ENCODE data around the gene ROBO3.

Gene ROBO3

DNA sequence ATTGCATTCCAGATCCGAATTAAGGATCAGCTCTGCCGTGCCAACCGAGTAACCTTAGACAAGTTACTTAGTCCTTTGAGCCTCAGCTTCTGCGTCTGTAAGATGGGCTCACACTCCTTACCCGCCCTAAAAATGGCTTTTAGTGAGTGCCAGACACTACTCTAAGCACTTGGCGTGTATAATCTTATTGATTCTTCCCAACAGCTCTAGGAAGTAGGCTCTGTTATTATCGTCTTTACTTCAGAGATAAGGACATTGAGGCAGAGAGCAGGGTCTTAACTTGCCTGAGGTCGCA, 21.7 kb upstream of the ROBO3 start:
- H3K9ac ChIP-seq (ENCODE audit: low read length), result no peak overlapping the region
- H4K12ac ChIP-seq (ENCODE audit: low read depth, low read length), result no peak overlapping the region
- no peak overlapping the region for H3K23ac ChIP-seq (ENCODE audit: low read length)
- DNase-seq, result no peak
- no peak overlapping the region for H3K14ac ChIP-seq (ENCODE audit: low read length)
- no peak overlapping the region for H3K18ac ChIP-seq (ENCODE audit: low read length)
- peaks cover 4 to 7% of the 10 kb centered on the region in 2 experiments for H3K4me1 ChIP-seq (ENCODE audit: control insufficient read depth in 1 of 2, insufficient read depth in 2 of 2, low read length in 2 of 2)
- H3K79me1 ChIP-seq (ENCODE audit: low read length), result no peaks in the 10 kb centered on the region
- H3K4me3 ChIP-seq (ENCODE audit: low read depth, low read length), result no peak overlapping the region
- H2AFZ ChIP-seq (ENCODE audit: insufficient read depth, low read length, poor library complexity), result no peak overlapping the region
- H3K36me3 ChIP-seq (ENCODE audit: control insufficient read depth in 1 of 2, insufficient read depth in 2 of 2, low read length in 2 of 2), result no peaks in the 10 kb centered on the region
- H3K27ac ChIP-seq (ENCODE audit: low read depth, low read length), result no peak overlapping the region
- WGBS (ENCODE audit: extremely low coverage, insufficient coverage, insufficient read length), result no CpG with 5 or more reads among the region's 8 CpGs
- H3K27me3 ChIP-seq (ENCODE audit: insufficient read depth, low read length), result peaks cover 75% of the 10 kb centered on the region
- no peak overlapping the region for H3K4ac ChIP-seq (ENCODE audit: low read depth, low read length)
- H2BK5ac ChIP-seq (ENCODE audit: low read depth, low read length, poor library complexity), result no peak overlapping the region
- H4K91ac ChIP-seq (ENCODE audit: low read depth, low read length), result no peak overlapping the region
- H3K9me3 ChIP-seq (ENCODE audit: insufficient read depth, low read depth, low read length), result peaks cover 6% of the 10 kb centered on the region
- no peak overlapping the region for H3K4me2 ChIP-seq (ENCODE audit: low read length)
- no peaks in the 10 kb centered on the region for H3K79me2 ChIP-seq (ENCODE audit: control insufficient read depth, insufficient read depth, low read length, poor library complexity)
- no peak overlapping the region for H2BK120ac ChIP-seq (ENCODE audit: insufficient read depth, low read length, poor library complexity)
- H4K8ac ChIP-seq (ENCODE audit: low read depth, low read length), result no peak overlapping the region
- H2AK5ac ChIP-seq (ENCODE audit: low read length), result no peak overlapping the region
- H2BK12ac ChIP-seq (ENCODE audit: low read length), result no peak overlapping the region

DNA sequence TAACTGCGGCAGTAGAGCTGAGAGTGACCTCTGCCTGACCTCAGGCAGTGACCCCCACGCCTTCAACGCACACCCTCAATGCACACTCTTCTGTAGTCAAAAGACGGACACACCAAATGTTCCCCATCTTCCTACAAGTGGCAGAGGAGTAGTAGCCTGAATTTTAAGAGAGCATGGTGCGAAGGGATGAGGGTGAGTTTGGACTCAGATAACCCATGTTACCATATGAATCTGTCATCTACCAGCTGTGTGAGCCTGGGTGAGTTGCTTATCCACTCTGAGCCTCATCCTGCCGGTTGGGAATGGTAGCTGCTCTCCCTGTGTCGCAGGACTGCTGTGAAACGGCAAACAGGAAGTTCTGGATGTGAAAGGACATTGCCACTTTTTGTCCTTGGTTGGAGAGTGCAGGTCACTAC, 20.6 kb upstream of the ROBO3 start:
- Histone ChIP-seq H3K4me2 (ENCODE audit: low read length) (no peak overlapping the region), H4K12ac (ENCODE audit: low read depth, low read length) (no peak overlapping the region), H3K4me1 (ENCODE audit: control insufficient read depth in 1 of 2, insufficient read depth in 2 of 2, low read length in 2 of 2) (peaks cover 3 to 4% of the 10 kb centered on the region in 2 experiments), H3K79me1 (ENCODE audit: low read length) (no peaks in the 10 kb centered on the region), H2AK5ac (ENCODE audit: low read length) (no peak overlapping the region), H3K36me3 (ENCODE audit: control insufficient read depth in 1 of 2, insufficient read depth in 2 of 2, low read length in 2 of 2) (no peaks in the 10 kb centered on the region), H3K14ac (ENCODE audit: low read length) (no peak overlapping the region), H3K4ac (ENCODE audit: low read depth, low read length) (no peak overlapping the region), H2AFZ (ENCODE audit: insufficient read depth, low read length, poor library complexity) (no peak overlapping the region), H3K9ac (ENCODE audit: low read length) (no peak overlapping the region), H3K9me3 (ENCODE audit: insufficient read depth, low read depth, low read length) (peaks cover 1% of the 10 kb centered on the region), H2BK120ac (ENCODE audit: insufficient read depth, low read length, poor library complexity) (no peak overlapping the region), H3K27me3 (ENCODE audit: insufficient read depth, low read length) (peaks cover 69% of the 10 kb centered on the region), H3K79me2 (ENCODE audit: control insufficient read depth, insufficient read depth, low read length, poor library complexity) (no peaks in the 10 kb centered on the region), H3K18ac (ENCODE audit: low read length) (no peak overlapping the region), H3K23ac (ENCODE audit: low read length) (peak overlapping the region; percentile 11), H4K91ac (ENCODE audit: low read depth, low read length) (no peak overlapping the region), H4K8ac (ENCODE audit: low read depth, low read length) (no peak overlapping the region), H3K27ac (ENCODE audit: low read depth, low read length) (no peak overlapping the region), H2BK12ac (ENCODE audit: low read length) (no peak overlapping the region), H3K4me3 (ENCODE audit: low read depth, low read length) (no peak overlapping the region), H2BK5ac (ENCODE audit: low read depth, low read length, poor library complexity) (no peak overlapping the region)
- WGBS (ENCODE audit: extremely low coverage, insufficient coverage, insufficient read length), result no CpG with 5 or more reads among the region's 8 CpGs
- no peak for DNase-seq

DNA sequence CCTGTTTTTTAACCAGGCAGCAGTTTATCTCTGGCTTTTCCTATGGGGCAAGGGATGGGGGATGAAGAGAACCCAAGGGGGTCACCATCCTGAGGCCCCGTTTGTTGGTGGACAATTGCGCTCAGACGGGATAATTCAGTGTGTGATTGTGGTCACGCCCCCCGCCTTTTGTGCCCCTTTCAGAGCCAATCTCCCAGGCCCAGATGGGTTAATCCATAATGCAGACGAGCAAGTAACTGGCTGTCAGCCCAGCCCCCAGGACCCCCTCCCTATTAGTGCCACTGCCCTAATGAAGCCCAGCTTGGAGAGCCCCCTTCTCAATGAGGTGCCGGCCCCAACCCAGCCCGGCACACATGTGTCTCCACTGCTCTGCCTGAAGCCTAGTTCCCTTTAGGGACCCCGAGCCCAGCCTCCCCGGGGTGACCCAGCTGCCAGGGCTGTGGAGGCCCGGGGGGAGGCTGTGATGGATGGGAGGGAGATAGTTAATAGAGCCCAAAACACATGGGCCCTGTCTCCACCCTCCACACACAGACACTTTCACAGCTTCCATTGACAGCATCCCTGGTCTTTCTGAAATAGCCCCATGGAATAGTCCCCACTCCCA, 19.1 kb upstream of the ROBO3 start:
- no peak overlapping the region for H3K4me2 ChIP-seq (ENCODE audit: low read length)

DNA sequence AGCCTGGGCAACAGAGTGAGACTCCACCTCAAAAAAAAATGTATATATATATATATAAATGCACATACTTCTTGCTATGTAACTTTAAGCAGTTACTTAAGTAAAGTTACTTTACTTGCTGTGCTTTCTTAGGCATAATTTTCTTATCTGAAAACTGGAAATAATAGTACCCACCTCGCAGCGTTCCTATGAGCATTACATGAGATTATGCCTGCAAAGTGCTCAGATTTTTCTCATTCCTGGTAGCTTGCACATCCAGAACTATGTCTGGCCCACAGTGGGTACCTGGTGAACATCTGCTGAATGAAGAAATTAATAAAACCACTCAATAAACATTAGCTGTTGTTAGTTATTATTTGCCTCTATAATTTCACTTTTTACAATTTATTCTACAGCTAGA, 6.1 kb upstream of the ROBO3 start:
- no peak overlapping the region for H3K4me2 ChIP-seq (ENCODE audit: low read length)
- no peak overlapping the region for H3K23ac ChIP-seq (ENCODE audit: low read length)
- H3K36me3 ChIP-seq (ENCODE audit: control insufficient read depth in 1 of 2, insufficient read depth in 2 of 2, low read length in 2 of 2), result no peaks in the 10 kb centered on the region
- H2BK120ac ChIP-seq (ENCODE audit: insufficient read depth, low read length, poor library complexity), result no peak overlapping the region
- no CpG with 5 or more reads among the region's 2 CpGs for WGBS (ENCODE audit: extremely low coverage, insufficient coverage, insufficient read length)
- no peaks in the 10 kb centered on the region for H3K79me2 ChIP-seq (ENCODE audit: control insufficient read depth, insufficient read depth, low read length, poor library complexity)
- no peak overlapping the region for H4K12ac ChIP-seq (ENCODE audit: low read depth, low read length)
- H3K27ac ChIP-seq (ENCODE audit: low read depth, low read length), result no peak overlapping the region
- no peak overlapping the region for H3K14ac ChIP-seq (ENCODE audit: low read length)
- H3K9me3 ChIP-seq (ENCODE audit: insufficient read depth, low read depth, low read length), result peaks cover 5% of the 10 kb centered on the region
- no peaks in the 10 kb centered on the region for H3K4me1 ChIP-seq (ENCODE audit: control insufficient read depth in 1 of 2, insufficient read depth in 2 of 2, low read length in 2 of 2)
- H3K4me3 ChIP-seq (ENCODE audit: low read depth, low read length), result no peak overlapping the region
- no peak overlapping the region for H3K4ac ChIP-seq (ENCODE audit: low read depth, low read length)
- no peak overlapping the region for H2BK12ac ChIP-seq (ENCODE audit: low read length)
- no peak overlapping the region for H2AFZ ChIP-seq (ENCODE audit: insufficient read depth, low read length, poor library complexity)
- DNase-seq, result peak; percentile 59 to 90
- H3K79me1 ChIP-seq (ENCODE audit: low read length), result no peaks in the 10 kb centered on the region
- no peak overlapping the region for H4K91ac ChIP-seq (ENCODE audit: low read depth, low read length)
- no peak overlapping the region for H2BK5ac ChIP-seq (ENCODE audit: low read depth, low read length, poor library complexity)
- H2AK5ac ChIP-seq (ENCODE audit: low read length), result no peak overlapping the region
- H4K8ac ChIP-seq (ENCODE audit: low read depth, low read length), result no peak overlapping the region
- H3K18ac ChIP-seq (ENCODE audit: low read length), result no peak overlapping the region
- H3K9ac ChIP-seq (ENCODE audit: low read length), result no peak overlapping the region
- peaks cover 30% of the 10 kb centered on the region for H3K27me3 ChIP-seq (ENCODE audit: insufficient read depth, low read length)

More for the DNA sequence above, 19.1 kb upstream of the ROBO3 start:
- Histone ChIP-seq H3K27ac (ENCODE audit: low read depth, low read length) (no peak overlapping the region), H3K79me1 (ENCODE audit: low read length) (no peaks in the 10 kb centered on the region), H4K91ac (ENCODE audit: low read depth, low read length) (no peak overlapping the region), H3K27me3 (ENCODE audit: insufficient read depth, low read length) (peaks cover 62% of the 10 kb centered on the region), H3K18ac (ENCODE audit: low read length) (no peak overlapping the region), H2AK5ac (ENCODE audit: low read length) (no peak overlapping the region), H3K23ac (ENCODE audit: low read length) (no peak overlapping the region), H3K9me3 (ENCODE audit: insufficient read depth, low read depth, low read length) (peaks cover 1% of the 10 kb centered on the region), H2AFZ (ENCODE audit: insufficient read depth, low read length, poor library complexity) (no peak overlapping the region), H3K4me3 (ENCODE audit: low read depth, low read length) (no peak overlapping the region), H3K4me1 (ENCODE audit: control insufficient read depth in 1 of 2, insufficient read depth in 2 of 2, low read length in 2 of 2) (no peaks in the 10 kb centered on the region), H3K36me3 (ENCODE audit: control insufficient read depth in 1 of 2, insufficient read depth in 2 of 2, low read length in 2 of 2) (no peaks in the 10 kb centered on the region), H3K79me2 (ENCODE audit: control insufficient read depth, insufficient read depth, low read length, poor library complexity) (no peaks in the 10 kb centered on the region), H4K8ac (ENCODE audit: low read depth, low read length) (no peak overlapping the region), H3K9ac (ENCODE audit: low read length) (no peak overlapping the region), H3K4ac (ENCODE audit: low read depth, low read length) (no peak overlapping the region), H4K12ac (ENCODE audit: low read depth, low read length) (no peak overlapping the region), H3K14ac (ENCODE audit: low read length) (no peak overlapping the region), H2BK12ac (ENCODE audit: low read length) (no peak overlapping the region), H2BK5ac (ENCODE audit: low read depth, low read length, poor library complexity) (no peak overlapping the region), H2BK120ac (ENCODE audit: insufficient read depth, low read length, poor library complexity) (no peak overlapping the region)
- DNase-seq, result no peak
- WGBS (ENCODE audit: extremely low coverage, insufficient coverage, insufficient read length), result no CpG with 5 or more reads among the region's 11 CpGs
